HEK293 (cell line): Measurements from ENCODE around the gene RRP9.

Experiments used
- CTCF ChIA-PET: fragments of 350-600 bp; formaldehyde crosslinking; extraction: SDS; loops from one replicate; lab custom pipeline; 2021; ENCODE audit warnings: antibody characterized with exemption; lab: Yijun Ruan, JAX
- POLR2A ChIA-PET: fragments of 300-600 bp; formaldehyde crosslinking; extraction: SDS; loops from one replicate; lab custom pipeline; 2020; ENCODE audit warnings: antibody characterized with exemption, inconsistent platforms; lab: Yijun Ruan, JAX
- H3K27ac ChIP-seq: fragments of 200-500 bp; sonication (Bioruptor generic); 2 replicates; pipeline ENCODE4 v1.5.1; 2014; ENCODE audit warnings: low read depth, low read length, control low read depth, inconsistent platforms; ENCODE audit errors: extremely low read depth
- H3K36me3 ChIP-seq, 2 experiments: fragments of 200-500 bp in 1 of 2; sonication (Bioruptor generic) in 1 of 2; 1 replicate in 1 of 2; 2 replicates in 1 of 2; pipeline ENCODE4 v1.5.1; 2014 to 2017; ENCODE audit warnings: inconsistent platforms in 2 of 2, low read length in 2 of 2; ENCODE audit not compliant: control insufficient read depth in 2 of 2, insufficient read depth in 1 of 2
- H3K4me1 ChIP-seq: fragments of 200-500 bp; sonication (Bioruptor generic); 2 replicates; pipeline ENCODE4 v1.5.1; 2014; ENCODE audit warnings: mild to moderate bottlenecking, low read length, inconsistent platforms; ENCODE audit not compliant: control insufficient read depth, insufficient read depth
- H3K4me3 ChIP-seq: 2 replicates; pipeline ENCODE4 v1.5.1; 2011; ENCODE audit warnings: low read depth, mild to moderate bottlenecking, control low read depth, low read length, moderate library complexity
- H3K9me3 ChIP-seq: fragments of 200-500 bp; sonication (Bioruptor generic); 2 replicates; pipeline ENCODE4 v1.5.1; 2014; ENCODE audit warnings: low read depth, low read length, inconsistent platforms; ENCODE audit not compliant: control insufficient read depth, insufficient read depth
- GLIS2 ChIP-seq: fragments of 450-650 bp; formaldehyde crosslinking; IDR thresholded peaks from 2 replicates; pipeline ENCODE4 v1.5.1; 2016; ENCODE audit warnings: missing biosample characterization, missing genetic modification characterization
- WT1 ChIP-seq: fragments of 450-650 bp; formaldehyde crosslinking; IDR thresholded peaks from 2 replicates; pipeline ENCODE4 v1.5.1; 2016; ENCODE audit warnings: missing biosample characterization, missing genetic modification characterization
- ZBTB20 ChIP-seq: fragments of 450-650 bp; formaldehyde crosslinking; IDR thresholded peaks from 2 replicates; pipeline ENCODE4 v1.5.1; 2016; ENCODE audit warnings: missing biosample characterization, missing genetic modification characterization
- ZBTB48 ChIP-seq: fragments of 450-650 bp; formaldehyde crosslinking; IDR thresholded peaks from 2 replicates; pipeline ENCODE4 v1.5.1; 2016; ENCODE audit warnings: missing biosample characterization, missing genetic modification characterization
- ZFP3 ChIP-seq: fragments of 450-650 bp; formaldehyde crosslinking; IDR thresholded peaks from 2 replicates; pipeline ENCODE4 v1.5.1; 2016; ENCODE audit warnings: low read depth, missing biosample characterization, missing genetic modification characterization
- ZFP41 ChIP-seq: fragments of 450-650 bp; formaldehyde crosslinking; IDR thresholded peaks from 2 replicates; pipeline ENCODE4 v1.5.1; 2016; ENCODE audit warnings: missing biosample characterization, missing genetic modification characterization, borderline replicate concordance
- ZIC2 ChIP-seq: fragments of 450-650 bp; formaldehyde crosslinking; IDR thresholded peaks from 2 replicates; pipeline ENCODE4 v1.5.1; 2016; ENCODE audit warnings: missing biosample characterization, missing genetic modification characterization
- ZNF112 ChIP-seq: fragments of 450-650 bp; formaldehyde crosslinking; IDR thresholded peaks from 2 replicates; pipeline ENCODE4 v1.5.0; 2017; ENCODE audit warnings: missing biosample characterization, missing genetic modification characterization
- ZNF157 ChIP-seq: fragments of 450-650 bp; formaldehyde crosslinking; IDR thresholded peaks from 2 replicates; pipeline ENCODE4 v1.5.1; 2016; ENCODE audit warnings: missing biosample characterization, missing genetic modification characterization
- ZNF202 ChIP-seq: fragments of 450-650 bp; formaldehyde crosslinking; IDR thresholded peaks from 2 replicates; pipeline ENCODE4 v1.5.1; 2016; ENCODE audit warnings: missing biosample characterization, missing genetic modification characterization, borderline replicate concordance
- ZNF221 ChIP-seq: fragments of 450-650 bp; formaldehyde crosslinking; IDR thresholded peaks from 2 replicates; pipeline ENCODE4 v1.5.1; 2017; ENCODE audit warnings: missing biosample characterization, missing genetic modification characterization, borderline replicate concordance
- ZNF223 ChIP-seq: fragments of 450-650 bp; formaldehyde crosslinking; IDR thresholded peaks from 2 replicates; pipeline ENCODE4 v1.5.1; 2016; ENCODE audit warnings: missing biosample characterization, missing genetic modification characterization
- ZNF239 ChIP-seq: fragments of 450-650 bp; formaldehyde crosslinking; IDR thresholded peaks from 2 replicates; pipeline ENCODE4 v1.5.1; 2016; ENCODE audit warnings: missing biosample characterization, missing genetic modification characterization
- ZNF391 ChIP-seq: fragments of 450-650 bp; formaldehyde crosslinking; IDR thresholded peaks from 2 replicates; pipeline ENCODE4 v1.5.1; 2016; ENCODE audit warnings: low read depth, missing biosample characterization, missing genetic modification characterization, borderline replicate concordance
- ZNF398 ChIP-seq: fragments of 450-650 bp; formaldehyde crosslinking; IDR thresholded peaks from 2 replicates; pipeline ENCODE4 v1.5.1; 2017; ENCODE audit warnings: missing biosample characterization, missing genetic modification characterization
- ZNF549 ChIP-seq: fragments of 450-650 bp; IDR thresholded peaks from 2 replicates; pipeline ENCODE4 v1.5.1; 2018; ENCODE audit warnings: missing biosample characterization, missing genetic modification characterization, mild to moderate bottlenecking, inconsistent platforms, moderate library complexity
- ZNF558 ChIP-seq: fragments of 450-650 bp; formaldehyde crosslinking; IDR thresholded peaks from 2 replicates; pipeline ENCODE4 v1.5.1; 2016; ENCODE audit warnings: missing biosample characterization, missing genetic modification characterization
- ZNF645 ChIP-seq: fragments of 450-650 bp; formaldehyde crosslinking; IDR thresholded peaks from 2 replicates; pipeline ENCODE4; 2016; ENCODE audit warnings: missing biosample characterization, missing genetic modification characterization
- ZNF704 ChIP-seq: fragments of 450-650 bp; formaldehyde crosslinking; IDR thresholded peaks from 2 replicates; pipeline ENCODE4 v1.5.1; 2016; ENCODE audit warnings: missing biosample characterization, missing genetic modification characterization
- ZNF76 ChIP-seq: fragments of 450-650 bp; formaldehyde crosslinking; IDR thresholded peaks from 2 replicates; pipeline ENCODE4; 2016; ENCODE audit warnings: low read depth, missing biosample characterization, missing genetic modification characterization, borderline replicate concordance
- ZNF768 ChIP-seq: fragments of 450-650 bp; formaldehyde crosslinking; IDR thresholded peaks from 2 replicates; pipeline ENCODE4 v1.5.1; 2018; ENCODE audit warnings: missing biosample characterization, mild to moderate bottlenecking, missing genetic modification characterization
- ZNF777 ChIP-seq: fragments of 450-650 bp; formaldehyde crosslinking; IDR thresholded peaks from 2 replicates; pipeline ENCODE4 v1.5.1; 2017; ENCODE audit warnings: missing biosample characterization, missing genetic modification characterization, borderline replicate concordance
- ZSCAN16 ChIP-seq: fragments of 450-650 bp; formaldehyde crosslinking; IDR thresholded peaks from 2 replicates; pipeline ENCODE4 v1.5.1; 2016; ENCODE audit warnings: missing biosample characterization, missing genetic modification characterization

The RRP9 gene

GRCh38 chr3:51942603-51943450 lies 1.1 kb upstream of the RRP9 start (continued):
- no peak for TF ChIP-seq ZNF704 (tag by site-specific recombination)

GRCh38 chr3:51941463-51941797 lies 274 bp downstream of the RRP9 start:
- ChIA-PET POLR2A (interaction anchor here (1.0 to 2.8 kb wide), 8 partner anchors 9 to 442 kb away, joined by 3 to 20 read pairs (median 8); partner anchors contain the start of genes ABHD14B, ACY1, DCAF1 and RPL29), CTCF (interaction anchor here (0.6 to 2.4 kb wide), 23 partner anchors 9 to 253 kb away, joined by 3 to 13 read pairs (median 4); partner anchors contain the start of genes ABHD14B, DUSP7 and GPR62)
- H3K4me1 ChIP-seq, result peaks cover 4% of the 10 kb centered on the region
- H3K9me3 ChIP-seq, result no peaks in the 10 kb centered on the region
- peak; percentile 34; the same call in 1 of the 2 replicates for TF ChIP-seq ZNF398 (tag by site-specific recombination)
- TF ChIP-seq ZNF549, result no peak
- 0 out of 2 replicates have a peak, but pooled peaks have one; percentile 25 for TF ChIP-seq ZBTB48
- peak; percentile 39; the same call in 1 of the 2 replicates for TF ChIP-seq GLIS2 (tag by site-specific recombination)
- TF ChIP-seq ZBTB20 (tag by site-specific recombination), result peak; percentile 73
- no peak for TF ChIP-seq ZNF112 (tag by site-specific recombination)
- TF ChIP-seq ZIC2 (tag by site-specific recombination), result 0 out of 2 replicates have a peak, but pooled peaks have one; percentile 28
- peak overlapping the region; percentile 70 for H3K4me3 ChIP-seq
- peaks cover 0 to 40% of the 10 kb centered on the region in 2 experiments; a peak in 1 of 3 replicates for H3K36me3 ChIP-seq
- no peak overlapping the region for H3K27ac ChIP-seq

- peaks cover 0 to 43% of the 10 kb centered on the region in 2 experiments; a peak in 1 of 3 replicates for H3K36me3 ChIP-seq
- H3K27ac ChIP-seq, result no peak overlapping the region
- H3K4me3 ChIP-seq, result peak overlapping the region; percentile 70
- POLR2A ChIA-PET, result interaction anchor here (1.0 to 2.8 kb wide), 8 partner anchors 8 to 441 kb away, joined by 3 to 20 read pairs (median 8); partner anchors contain the start of genes ABHD14B, ACY1, DCAF1 and RPL29
- no peak for TF ChIP-seq WT1 (tag by site-specific recombination)
- no peak for TF ChIP-seq ZNF768
- TF ChIP-seq ZFP3 (tag by site-specific recombination), result peak; percentile 71; the same call in 1 of the 2 replicates
- TF ChIP-seq ZNF391 (tag by site-specific recombination), result no peak
- H3K4me1 ChIP-seq, result peaks cover 4% of the 10 kb centered on the region
- H3K9me3 ChIP-seq, result no peaks in the 10 kb centered on the region
- CTCF ChIA-PET, result interaction anchor here (0.6 to 2.4 kb wide), 25 partner anchors 8 to 253 kb away, joined by 3 to 13 read pairs (median 5); partner anchors contain the start of genes ABHD14B, DUSP7 and GPR62
Measured at GRCh38 chr3:51940648-51941462, 849 bp downstream of the RRP9 start.

- Histone ChIP-seq H3K27ac (no peak overlapping the region), H3K4me1 (peaks cover 4% of the 10 kb centered on the region), H3K9me3 (no peaks in the 10 kb centered on the region), H3K4me3 (no peak overlapping the region), H3K36me3 (peaks cover 0 to 49% of the 10 kb centered on the region in 2 experiments; a peak in 1 of 3 replicates)
- CTCF ChIA-PET, result no interaction called here
- POLR2A ChIA-PET, result no interaction called here
- TF ChIP-seq ZNF645 (tag by site-specific recombination), result no peak
- no peak for TF ChIP-seq ZFP41 (tag by site-specific recombination)
- TF ChIP-seq ZNF558 (tag by site-specific recombination), result no peak
- no peak for TF ChIP-seq ZNF239 (tag by site-specific recombination)
- TF ChIP-seq ZNF777 (tag by site-specific recombination), result no peak
- TF ChIP-seq ZNF202 (tag by site-specific recombination), result no peak
- TF ChIP-seq ZNF76 (tag by site-specific recombination), result no peak
- TF ChIP-seq ZNF221 (tag by site-specific recombination), result no peak
- TF ChIP-seq ZNF157 (tag by site-specific recombination), result no peak
- TF ChIP-seq ZNF223 (tag by site-specific recombination), result no peak
- TF ChIP-seq ZSCAN16 (tag by site-specific recombination), result no peak
Measured at GRCh38 chr3:51938780-51939425, 2.8 kb downstream of the RRP9 start.
